IPS DF 6.9 (cell line): ENCODE data around the gene NMU.
"Not testable (repeated sequence)": the region's sequence is repeated elsewhere in the genome, so short reads cannot be mapped to it uniquely, and the experiment has no call there.

Experiments used
- DNase-seq: peaks from one replicate; pipeline ENCODE4 v3.0.0-alpha.2; 2013; ENCODE audit warnings: low read depth, low spot score
- H3K27ac ChIP-seq: one replicate; pipeline ENCODE4 v1.5.1; 2013; ENCODE audit warnings: low read length, control low read depth
- H3K27me3 ChIP-seq: 2 replicates; pipeline ENCODE4 v1.6.1; 2013; ENCODE audit warnings: mild to moderate bottlenecking, low read length; ENCODE audit not compliant: control insufficient read depth, insufficient read depth
- H3K36me3 ChIP-seq: 2 replicates; pipeline ENCODE4 v1.6.1; 2013; ENCODE audit warnings: low read length; ENCODE audit not compliant: control insufficient read depth, insufficient read depth
- H3K4me1 ChIP-seq: 2 replicates; pipeline ENCODE4 v1.6.1; 2013; ENCODE audit warnings: low read length; ENCODE audit not compliant: control insufficient read depth, insufficient read depth
- H3K4me3 ChIP-seq: 2 replicates; pipeline ENCODE4 v1.5.1; 2013; ENCODE audit warnings: mild to moderate bottlenecking, low read length
- H3K9me3 ChIP-seq: 2 replicates; pipeline ENCODE4 v1.6.1; 2013; ENCODE audit warnings: low read length, inconsistent platforms; ENCODE audit not compliant: control insufficient read depth, insufficient read depth
- whole genome bisulfite sequencing: extraction: QIAGEN DNeasy Blood & Tissue Kit; methylation state at CpG from one replicate; pipeline ENCODE4 v1.1.7; 2013; ENCODE audit warnings: mixed read lengths, missing lambda C conversion rate; ENCODE audit not compliant: insufficient read length, insufficient coverage; 5-methylcytosine and 5-hydroxymethylcytosine counted together

NMU gene

DNA sequence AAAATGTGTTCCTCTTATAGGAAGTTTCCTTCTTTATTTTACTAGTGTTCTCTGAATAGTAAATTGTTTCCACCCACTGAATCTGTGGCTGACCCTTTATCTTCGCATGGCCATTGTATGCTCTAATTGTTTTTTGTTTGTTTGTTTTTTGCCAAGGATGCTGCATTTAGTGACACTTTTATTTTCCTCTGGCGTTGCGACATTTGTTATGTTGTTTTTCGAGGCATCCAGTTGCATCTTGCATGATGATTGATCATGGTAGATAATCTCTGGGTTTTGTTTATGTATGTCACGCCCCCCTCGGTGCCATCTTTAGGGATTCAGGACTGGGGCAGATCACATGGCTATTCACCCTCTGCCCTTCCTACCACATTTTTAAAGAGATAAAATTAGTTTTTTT is 2.2 kb downstream of the NMU start:
- Histone ChIP-seq H3K27ac (no peak overlapping the region), H3K4me1 (peaks cover 5% of the 10 kb centered on the region; the same call in 1 of the 2 replicates), H3K4me3 (no peak overlapping the region), H3K36me3 (no peaks in the 10 kb centered on the region), H3K9me3 (no peaks in the 10 kb centered on the region), H3K27me3 (peaks cover 6% of the 10 kb centered on the region; the same call in 1 of the 2 replicates)
- no peak for DNase-seq
- WGBS: no CpG with 5 or more reads among the region's 6 CpGs

DNA sequence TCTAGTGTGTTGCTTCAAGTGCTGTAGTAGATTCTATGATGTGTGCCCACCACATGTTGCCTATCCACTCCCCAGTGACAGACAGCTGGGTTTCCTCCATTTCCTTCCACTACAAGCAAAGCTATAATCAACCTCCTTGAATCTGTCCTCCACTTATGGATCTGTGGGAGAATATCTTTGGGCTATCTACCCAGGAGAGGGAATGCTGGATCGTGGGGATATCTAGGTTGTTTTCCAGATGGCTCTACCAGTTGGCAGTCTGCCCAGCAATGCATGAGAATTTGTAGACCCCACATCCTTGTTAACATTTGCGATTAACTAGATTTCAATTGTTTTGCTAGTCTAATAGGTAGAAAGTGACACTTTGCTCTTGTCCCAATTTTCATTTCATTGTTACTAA is 10.3 kb downstream of the NMU start:
- DNase-seq: no peak
- no peaks in the 10 kb centered on the region for H3K9me3 ChIP-seq
- H3K27ac ChIP-seq: no peak overlapping the region
- no peaks in the 10 kb centered on the region for H3K27me3 ChIP-seq
- no peaks in the 10 kb centered on the region for H3K36me3 ChIP-seq
- WGBS: no CpG with 5 or more reads among the region's 2 CpGs
- H3K4me3 ChIP-seq: no peak overlapping the region
- no peaks in the 10 kb centered on the region for H3K4me1 ChIP-seq

DNA sequence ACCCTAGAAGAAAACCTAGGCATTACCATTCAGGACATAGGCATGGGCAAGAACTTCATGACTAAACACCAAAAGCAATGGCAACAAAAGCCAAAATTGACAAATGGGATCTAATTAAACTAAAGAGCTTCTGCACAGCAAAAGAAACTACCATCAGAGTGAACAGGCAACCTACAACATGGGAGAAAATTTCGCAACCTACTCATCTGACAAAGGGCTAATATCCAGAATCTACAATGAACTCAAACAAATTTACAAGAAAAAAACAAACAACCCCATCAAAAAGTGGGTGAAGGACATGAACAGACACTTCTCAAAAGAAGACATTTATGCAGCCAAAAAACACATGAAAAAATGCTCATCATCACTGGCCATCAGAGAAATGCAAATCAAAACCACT is 12.0 kb downstream of the NMU start:
- H3K27ac ChIP-seq, H3K4me1 ChIP-seq, H3K4me3 ChIP-seq, H3K27me3 ChIP-seq, H3K9me3 ChIP-seq, H3K36me3 ChIP-seq, DNase-seq: not testable (repeated sequence)
- WGBS: no CpG with 5 or more reads among the region's 1 CpG

DNA sequence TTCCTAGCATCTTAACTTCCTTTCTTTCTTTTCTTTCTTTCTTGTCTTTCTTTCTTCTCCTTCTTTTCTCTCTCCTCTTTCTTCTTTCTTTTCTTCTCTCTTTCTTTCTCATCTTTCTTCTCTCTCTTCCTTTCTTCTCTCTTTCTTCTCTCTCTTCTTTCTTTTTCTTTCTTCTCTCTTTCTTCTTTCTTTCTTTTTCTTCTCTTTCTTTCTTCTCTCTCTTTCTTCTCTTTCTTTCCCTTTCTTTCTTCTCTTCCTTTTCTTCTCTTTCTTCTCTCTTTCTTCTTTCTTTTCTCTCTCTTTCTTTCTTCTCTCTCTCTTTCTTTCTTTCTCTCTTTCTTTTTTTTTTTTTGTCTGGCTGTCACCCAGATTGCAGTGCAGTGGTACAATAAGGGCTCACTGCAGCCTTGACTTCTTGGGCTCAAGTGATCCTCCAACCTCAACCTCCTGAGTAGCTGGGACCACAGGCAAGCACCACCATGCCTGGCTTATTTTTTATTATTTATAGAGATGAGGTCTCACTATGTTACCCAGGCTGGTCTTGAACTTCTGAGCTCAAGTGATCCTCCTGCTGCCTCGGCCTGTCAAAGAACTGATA is 17.5 kb downstream of the NMU start:
- H3K27ac ChIP-seq: no peak overlapping the region
- no peaks in the 10 kb centered on the region for H3K27me3 ChIP-seq
- DNase-seq: no peak
- WGBS: no CpG with 5 or more reads among the region's 1 CpG
- H3K4me1 ChIP-seq: peaks cover 1% of the 10 kb centered on the region; the same call in 1 of the 2 replicates
- no peaks in the 10 kb centered on the region for H3K9me3 ChIP-seq
- no peaks in the 10 kb centered on the region for H3K36me3 ChIP-seq
- no peak overlapping the region for H3K4me3 ChIP-seq

DNA sequence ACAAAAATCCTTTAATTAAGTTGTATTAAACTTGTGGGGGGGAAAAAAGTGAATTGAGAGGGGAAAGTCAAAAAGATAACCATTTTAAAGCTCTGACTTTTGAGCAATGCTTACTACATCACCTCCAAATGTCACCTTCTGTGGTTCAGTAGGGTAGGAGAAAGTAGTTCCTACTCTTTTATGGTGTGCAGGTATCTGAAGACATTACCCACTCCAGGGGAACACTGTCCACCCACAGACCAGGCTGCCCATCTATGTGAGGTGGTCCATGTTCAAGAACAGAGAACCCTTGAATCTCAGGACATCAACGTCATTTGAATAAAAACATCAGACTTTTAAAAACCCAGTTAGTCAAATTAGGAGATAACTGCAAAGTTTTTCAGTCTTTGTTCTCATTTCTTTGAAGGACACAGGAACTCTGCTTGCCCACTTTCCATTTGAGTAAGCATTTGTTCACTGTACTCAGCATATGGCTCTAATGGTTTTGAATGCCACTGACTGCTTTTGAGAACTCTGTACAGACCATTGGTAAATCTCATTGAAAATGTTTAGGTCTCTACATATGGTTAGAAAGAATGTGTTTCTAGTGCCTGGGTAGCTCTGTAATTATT is 18.4 kb downstream of the NMU start:
- peaks cover 1% of the 10 kb centered on the region; the same call in 1 of the 2 replicates for H3K4me1 ChIP-seq
- DNase-seq: no peak
- no peak overlapping the region for H3K27ac ChIP-seq
- no peak overlapping the region for H3K4me3 ChIP-seq
- H3K27me3 ChIP-seq: no peaks in the 10 kb centered on the region
- H3K36me3 ChIP-seq: no peaks in the 10 kb centered on the region
- WGBS: no CpG with 5 or more reads among the region's 1 CpG
- H3K9me3 ChIP-seq: no peaks in the 10 kb centered on the region

DNA sequence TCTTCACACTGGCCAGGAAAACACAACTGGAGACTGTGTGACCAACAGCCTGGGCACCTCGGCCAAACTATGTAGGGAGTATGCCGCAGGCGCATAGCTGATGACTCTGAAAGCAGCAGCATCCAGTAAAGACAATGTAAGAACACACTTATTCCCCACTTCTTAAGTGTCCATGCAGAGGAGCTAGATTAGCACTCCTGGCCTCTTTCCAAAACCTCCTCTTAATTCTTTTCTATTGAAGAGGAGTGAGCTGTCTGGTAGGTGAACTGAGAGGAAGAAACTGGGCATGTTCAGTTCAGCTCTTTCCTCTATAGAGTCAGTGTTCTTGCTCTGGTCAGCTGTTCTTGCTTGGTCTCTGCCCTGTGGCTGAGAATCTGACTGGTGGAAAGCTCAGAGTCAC is 21.1 kb downstream of the NMU start:
- Histone ChIP-seq H3K4me3 (no peak overlapping the region), H3K4me1 (peaks cover 1% of the 10 kb centered on the region; the same call in 1 of the 2 replicates), H3K27ac (no peak overlapping the region), H3K9me3 (no peaks in the 10 kb centered on the region), H3K36me3 (no peaks in the 10 kb centered on the region), H3K27me3 (no peaks in the 10 kb centered on the region)
- no peak for DNase-seq
- no CpG with 5 or more reads among the region's 3 CpGs for WGBS

DNA sequence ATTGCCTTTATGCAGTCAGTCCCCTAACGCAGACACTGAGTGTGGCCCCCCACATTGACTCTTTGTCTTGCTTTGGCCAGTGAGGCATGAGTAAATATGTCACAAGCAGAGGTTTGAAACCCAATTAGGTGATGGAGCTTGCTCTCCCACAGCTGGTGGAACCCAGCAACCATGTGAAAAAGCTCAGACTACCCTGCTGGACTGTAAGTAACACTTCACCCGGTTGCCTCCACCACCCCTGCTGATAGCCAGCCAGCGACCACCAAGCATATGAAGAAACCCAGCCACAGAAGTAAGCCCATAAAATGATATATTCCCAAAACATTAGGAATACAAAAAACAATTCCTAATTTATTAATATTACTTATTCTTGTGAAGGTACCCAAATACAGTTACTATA is 22.5 kb downstream of the NMU start:
- no peak overlapping the region for H3K4me3 ChIP-seq
- no peak overlapping the region for H3K27ac ChIP-seq

DNA sequence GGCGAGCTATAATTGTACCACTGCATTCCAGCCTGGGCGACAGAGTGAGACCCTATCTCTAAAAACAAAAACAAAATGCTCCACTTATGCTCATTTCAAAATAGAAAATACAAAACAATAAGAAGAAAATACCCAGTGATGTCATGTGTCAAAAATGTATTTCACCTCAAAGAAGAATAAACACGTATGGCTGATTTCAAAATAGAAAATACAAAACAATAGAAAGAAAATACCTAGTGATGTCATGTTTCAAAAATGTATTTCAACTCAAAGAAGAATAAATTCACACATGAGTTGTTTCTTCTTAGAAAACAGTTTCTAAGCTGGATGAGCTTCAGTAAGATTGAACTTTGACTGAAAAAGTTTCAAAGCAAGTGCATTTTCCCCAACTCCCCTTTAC is 23.8 kb downstream of the NMU start:
- Histone ChIP-seq H3K4me1 (no peaks in the 10 kb centered on the region), H3K9me3 (no peaks in the 10 kb centered on the region), H3K27me3 (no peaks in the 10 kb centered on the region), H3K36me3 (no peaks in the 10 kb centered on the region), H3K27ac (no peak overlapping the region), H3K4me3 (no peak overlapping the region)
- no CpG with 5 or more reads among the region's 3 CpGs for WGBS
- DNase-seq: no peak

More for the DNA sequence above, 22.5 kb downstream of the NMU start:
- no peaks in the 10 kb centered on the region for H3K36me3 ChIP-seq
- H3K4me1 ChIP-seq: peaks cover 1% of the 10 kb centered on the region; the same call in 1 of the 2 replicates
- WGBS: no CpG with 5 or more reads among the region's 3 CpGs
- no peak for DNase-seq
- H3K27me3 ChIP-seq: no peaks in the 10 kb centered on the region
- H3K9me3 ChIP-seq: no peaks in the 10 kb centered on the region

DNA sequence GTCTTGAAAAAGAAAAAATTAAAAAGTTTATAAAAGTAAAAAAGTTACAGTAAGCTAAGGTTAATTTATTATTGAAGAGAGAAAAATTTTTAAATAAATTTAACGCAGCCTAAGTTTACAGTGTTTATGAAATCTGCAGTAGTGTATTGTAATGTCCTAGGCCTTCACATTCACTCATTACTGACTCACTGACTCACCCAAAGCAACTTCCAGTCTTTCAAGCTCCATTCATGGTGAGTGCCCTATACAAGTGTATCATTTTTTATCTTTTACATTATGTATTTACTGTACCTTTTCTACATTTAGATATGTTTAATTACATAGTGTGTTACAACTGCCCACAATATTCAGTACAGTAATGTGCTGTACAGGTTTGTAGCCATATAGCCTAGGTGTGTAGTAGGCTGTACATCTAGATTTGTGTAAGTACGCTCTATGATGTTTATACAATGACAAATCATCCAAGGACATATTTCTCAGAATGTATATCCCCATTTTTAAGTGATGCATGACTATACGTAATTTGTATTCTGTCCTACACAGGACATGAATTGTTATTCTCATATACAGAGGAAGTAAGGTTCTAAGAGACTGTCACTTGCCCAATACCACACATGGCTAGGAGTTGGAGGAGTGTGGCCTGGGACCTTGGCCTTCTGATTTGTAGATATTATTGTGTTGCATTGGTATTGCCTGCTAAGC is 24.6 kb downstream of the NMU start:
- Histone ChIP-seq H3K27ac (no peak overlapping the region), H3K9me3 (no peaks in the 10 kb centered on the region), H3K27me3 (no peaks in the 10 kb centered on the region), H3K4me1 (no peaks in the 10 kb centered on the region), H3K4me3 (no peak overlapping the region), H3K36me3 (no peaks in the 10 kb centered on the region)
- DNase-seq: no peak
- WGBS: no CpG with 5 or more reads among the region's 3 CpGs

DNA sequence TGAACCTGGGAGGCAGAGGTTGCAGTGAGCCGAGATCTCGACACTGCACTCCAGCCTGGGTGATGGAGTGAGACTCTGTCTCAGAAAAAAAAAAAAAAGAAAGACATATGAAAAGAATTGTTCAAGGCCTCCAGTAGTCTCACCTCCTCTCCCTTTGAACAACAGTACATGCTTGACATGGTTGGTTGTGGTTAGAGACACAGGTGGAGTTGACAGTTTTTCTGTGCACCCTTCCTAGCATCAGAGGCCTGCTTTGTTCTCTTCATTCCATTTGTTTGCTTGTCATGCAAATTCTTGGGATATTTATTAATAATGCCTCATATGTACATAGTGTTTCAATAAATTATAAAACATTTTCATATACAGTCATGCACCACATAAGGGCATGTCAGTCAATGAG is 25.7 kb downstream of the NMU start:
- DNase-seq: no peak
- no peak overlapping the region for H3K27ac ChIP-seq
- H3K36me3 ChIP-seq: no peaks in the 10 kb centered on the region
- H3K4me3 ChIP-seq: no peak overlapping the region
- H3K9me3 ChIP-seq: no peaks in the 10 kb centered on the region
- no CpG with 5 or more reads among the region's 2 CpGs for WGBS
- H3K4me1 ChIP-seq: no peaks in the 10 kb centered on the region
- no peaks in the 10 kb centered on the region for H3K27me3 ChIP-seq
